Activated CD4-positive, alpha-beta memory T cell treated with anti-CD3 and anti-CD28 coated beads, Interleukin-2, amount 10 ng/mL, durations not matched to agents 7 days and 5 days (primary cell): Measurements from ENCODE around the gene WNT9B. TPM values are rescaled to one million over a fixed set of nuclear protein-coding genes. Genes with fewer than 3 reads are reported as not detected.

ENCODE experiments used
- CTCF ChIA-PET: fragments of 350-600 bp; sonication (Branson Sonifier 250); formaldehyde crosslinking; loops from one replicate; lab custom pipeline; 2021; ENCODE audit warnings: antibody characterized with exemption, inconsistent platforms; lab: Charles Lee
- POLR2A ChIA-PET: fragments of 350-600 bp; sonication (Branson Sonifier 250); formaldehyde crosslinking; loops from one replicate; lab custom pipeline; 2021; ENCODE audit warnings: antibody characterized with exemption; lab: Charles Lee
- DNase-seq: peaks from one replicate; pipeline ENCODE4 v3.0.0-alpha.2; 2020
- H3K27ac Mint-ChIP-seq: one replicate; pipeline ENCODE4 v1.8.0; 2021; ENCODE audit warnings: mild to moderate bottlenecking, mixed read lengths
- H3K27me3 Mint-ChIP-seq: one replicate; pipeline ENCODE4 v1.8.0; 2021; ENCODE audit warnings: mixed read lengths
- H3K36me3 Mint-ChIP-seq: one replicate; pipeline ENCODE4 v1.8.0; 2021; ENCODE audit warnings: low read depth, mixed read lengths
- H3K4me1 Mint-ChIP-seq: one replicate; pipeline ENCODE4 v1.8.0; 2021; ENCODE audit warnings: mixed read lengths
- H3K4me3 Mint-ChIP-seq: one replicate; pipeline ENCODE4 v1.8.0; 2021; ENCODE audit warnings: mild to moderate bottlenecking, mixed read lengths
- H3K9me3 Mint-ChIP-seq: one replicate; pipeline ENCODE4 v1.8.0; 2021; ENCODE audit warnings: mixed read lengths
- total RNA-seq, 2 experiments: library from RNA; stranded (reverse); gene quantifications; one replicate each; pipeline ENCODE4 v1.2.3, GENCODE V29; 2021

The WNT9B gene
- total RNA-seq, 2 experiments from 2014 or later = not detected

GRCh38 chr17:46869975-46870803 lies 18.8 kb downstream of the WNT9B start:
- no peaks in the 10 kb centered on the region for H3K9me3 Mint-ChIP-seq
- no peak overlapping the region for H3K27ac Mint-ChIP-seq
- CTCF ChIA-PET = no interaction called here
- no peaks in the 10 kb centered on the region for H3K36me3 Mint-ChIP-seq
- no peak overlapping the region for H3K4me3 Mint-ChIP-seq
- DNase-seq = no peak
- peaks cover 3% of the 10 kb centered on the region for H3K4me1 Mint-ChIP-seq
- peaks cover 10% of the 10 kb centered on the region for H3K27me3 Mint-ChIP-seq
- POLR2A ChIA-PET = no interaction called here

- H3K27me3 Mint-ChIP-seq = no peaks in the 10 kb centered on the region
- ChIA-PET POLR2A (no interaction called here), CTCF (no interaction called here)
- H3K9me3 Mint-ChIP-seq = no peaks in the 10 kb centered on the region
- H3K36me3 Mint-ChIP-seq = no peaks in the 10 kb centered on the region
- no peak for DNase-seq
- H3K4me3 Mint-ChIP-seq = no peak overlapping the region
- H3K4me1 Mint-ChIP-seq = no peaks in the 10 kb centered on the region
- H3K27ac Mint-ChIP-seq = no peak overlapping the region
Observed at GRCh38 chr17:46872421-46872820, 21.0 kb downstream of the WNT9B start.

GRCh38 chr17:46873941-46874645 lies 22.7 kb downstream of the WNT9B start:
- CTCF ChIA-PET = no interaction called here
- POLR2A ChIA-PET = no interaction called here
- H3K4me3 Mint-ChIP-seq = no peak overlapping the region

GRCh38 chr17:46874906-46875305 lies 23.5 kb downstream of the WNT9B start:
- no peak overlapping the region for H3K4me3 Mint-ChIP-seq
- H3K27ac Mint-ChIP-seq = no peak overlapping the region
- POLR2A ChIA-PET = no interaction called here
- H3K9me3 Mint-ChIP-seq = no peaks in the 10 kb centered on the region
- CTCF ChIA-PET = no interaction called here
- H3K4me1 Mint-ChIP-seq = peaks cover 4% of the 10 kb centered on the region
- H3K36me3 Mint-ChIP-seq = no peaks in the 10 kb centered on the region
- H3K27me3 Mint-ChIP-seq = no peaks in the 10 kb centered on the region
- DNase-seq = no peak

More at GRCh38 chr17:46873941-46874645, 22.7 kb downstream of the WNT9B start:
- no peak overlapping the region for H3K27ac Mint-ChIP-seq
- H3K4me1 Mint-ChIP-seq = peaks cover 4% of the 10 kb centered on the region
- no peak for DNase-seq
- H3K9me3 Mint-ChIP-seq = no peaks in the 10 kb centered on the region
- no peaks in the 10 kb centered on the region for H3K36me3 Mint-ChIP-seq
- H3K27me3 Mint-ChIP-seq = no peaks in the 10 kb centered on the region

- Mint-ChIP-seq H3K9me3 (no peaks in the 10 kb centered on the region), H3K27me3 (no peaks in the 10 kb centered on the region), H3K4me1 (peaks cover 4% of the 10 kb centered on the region), H3K4me3 (no peak overlapping the region), H3K27ac (no peak overlapping the region), H3K36me3 (no peaks in the 10 kb centered on the region)
- ChIA-PET POLR2A (no interaction called here), CTCF (no interaction called here)
- no peak for DNase-seq
Observed at GRCh38 chr17:46875849-46876352, 24.5 kb downstream of the WNT9B start.

GRCh38 chr17:46876353-46876887 lies 25.0 kb downstream of the WNT9B start:
- Mint-ChIP-seq H3K4me3 (no peak overlapping the region), H3K27ac (no peak overlapping the region), H3K9me3 (no peaks in the 10 kb centered on the region), H3K27me3 (no peaks in the 10 kb centered on the region), H3K36me3 (no peaks in the 10 kb centered on the region), H3K4me1 (peaks cover 4% of the 10 kb centered on the region)
- ChIA-PET POLR2A (interaction anchor here (1.2 kb wide), 1 partner anchor 15 kb away, joined by 3 read pairs; no protein-coding TSS in a partner anchor), CTCF (no interaction called here)
- DNase-seq = no peak

GRCh38 chr17:46876926-46877325 lies 25.5 kb downstream of the WNT9B start:
- ChIA-PET POLR2A (interaction anchor here (1.2 kb wide), 1 partner anchor 14 kb away, joined by 3 read pairs; no protein-coding TSS in a partner anchor), CTCF (no interaction called here)
- no peak overlapping the region for H3K4me3 Mint-ChIP-seq
- H3K27me3 Mint-ChIP-seq = no peaks in the 10 kb centered on the region
- no peaks in the 10 kb centered on the region for H3K36me3 Mint-ChIP-seq
- no peak for DNase-seq
- peaks cover 4% of the 10 kb centered on the region for H3K4me1 Mint-ChIP-seq
- H3K9me3 Mint-ChIP-seq = no peaks in the 10 kb centered on the region
- H3K27ac Mint-ChIP-seq = no peak overlapping the region

GRCh38 chr17:46877466-46877865 lies 26.1 kb downstream of the WNT9B start:
- ChIA-PET POLR2A (interaction anchor here (1.2 kb wide), 1 partner anchor 14 kb away, joined by 3 read pairs; no protein-coding TSS in a partner anchor), CTCF (no interaction called here)
- H3K27me3 Mint-ChIP-seq = no peaks in the 10 kb centered on the region
- H3K36me3 Mint-ChIP-seq = no peaks in the 10 kb centered on the region
- H3K27ac Mint-ChIP-seq = no peak overlapping the region
- no peak overlapping the region for H3K4me3 Mint-ChIP-seq
- peaks cover 4% of the 10 kb centered on the region for H3K4me1 Mint-ChIP-seq
- no peak for DNase-seq
- no peaks in the 10 kb centered on the region for H3K9me3 Mint-ChIP-seq

- Mint-ChIP-seq H3K4me1 (peaks cover 4% of the 10 kb centered on the region), H3K4me3 (no peak overlapping the region), H3K36me3 (no peaks in the 10 kb centered on the region), H3K27ac (no peak overlapping the region), H3K9me3 (no peaks in the 10 kb centered on the region), H3K27me3 (no peaks in the 10 kb centered on the region)
- ChIA-PET POLR2A (no interaction called here), CTCF (no interaction called here)
- DNase-seq = no peak
Observed at GRCh38 chr17:46878055-46878454, 26.7 kb downstream of the WNT9B start.

- H3K4me1 Mint-ChIP-seq = peaks cover 4% of the 10 kb centered on the region
- no peak overlapping the region for H3K4me3 Mint-ChIP-seq
- no peaks in the 10 kb centered on the region for H3K27me3 Mint-ChIP-seq
- ChIA-PET CTCF (no interaction called here), POLR2A (no interaction called here)
- no peak for DNase-seq
- H3K27ac Mint-ChIP-seq = no peak overlapping the region
- no peaks in the 10 kb centered on the region for H3K36me3 Mint-ChIP-seq
- H3K9me3 Mint-ChIP-seq = no peaks in the 10 kb centered on the region
Observed at GRCh38 chr17:46879101-46879500, 27.7 kb downstream of the WNT9B start.

GRCh38 chr17:46881015-46881414 lies 29.6 kb downstream of the WNT9B start:
- CTCF ChIA-PET = no interaction called here

GRCh38 chr17:46882666-46883065 lies 31.3 kb downstream of the WNT9B start:
- peaks cover 2% of the 10 kb centered on the region for H3K4me1 Mint-ChIP-seq
- H3K9me3 Mint-ChIP-seq = no peaks in the 10 kb centered on the region
- no peaks in the 10 kb centered on the region for H3K36me3 Mint-ChIP-seq
- CTCF ChIA-PET = interaction anchor here (0.9 kb wide), 1 partner anchor 59 kb away, joined by 3 read pairs; no protein-coding TSS in a partner anchor
- H3K27me3 Mint-ChIP-seq = peaks cover 2% of the 10 kb centered on the region
- H3K4me3 Mint-ChIP-seq = no peak overlapping the region
- no peak for DNase-seq
- POLR2A ChIA-PET = no interaction called here
- H3K27ac Mint-ChIP-seq = no peak overlapping the region

More at GRCh38 chr17:46881015-46881414, 29.6 kb downstream of the WNT9B start:
- Mint-ChIP-seq H3K4me3 (no peak overlapping the region), H3K9me3 (no peaks in the 10 kb centered on the region), H3K27ac (no peak overlapping the region), H3K36me3 (no peaks in the 10 kb centered on the region), H3K27me3 (no peaks in the 10 kb centered on the region), H3K4me1 (peaks cover 4% of the 10 kb centered on the region)
- no peak for DNase-seq
- POLR2A ChIA-PET = no interaction called here
